ENCODE data around the gene FDX2.

FDX2 gene

DNA sequence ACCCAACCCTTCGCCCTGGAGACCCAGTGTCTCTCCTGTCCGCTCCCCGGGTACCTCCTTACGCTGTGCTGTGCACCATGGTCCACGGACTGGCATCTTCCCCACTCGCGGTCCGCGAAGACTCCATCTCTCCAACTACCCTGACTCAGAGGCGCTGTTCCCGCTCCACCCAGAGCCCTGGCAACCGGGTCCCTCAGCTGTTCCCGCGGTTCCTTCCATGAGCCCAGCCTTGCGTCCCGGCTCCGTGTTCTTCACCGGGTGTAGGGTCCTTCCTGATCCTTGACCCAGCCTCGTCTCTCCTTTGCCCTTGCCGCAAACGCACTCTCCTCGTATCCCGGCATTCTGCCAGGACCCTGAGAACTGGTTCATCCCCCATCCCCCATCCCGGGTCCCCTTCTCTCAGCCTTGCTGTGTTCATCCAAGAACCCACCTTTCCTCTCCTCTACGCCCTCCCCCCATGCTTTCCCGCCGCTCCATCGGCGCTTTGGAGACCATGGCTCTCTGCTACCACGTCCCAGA, 25.4 kb downstream of the FDX2 start:
- peaks cover 80% of the 10 kb centered on the region for H3K4me1 ChIP-seq (ENCODE audit: control insufficient read depth, low read length)

DNA sequence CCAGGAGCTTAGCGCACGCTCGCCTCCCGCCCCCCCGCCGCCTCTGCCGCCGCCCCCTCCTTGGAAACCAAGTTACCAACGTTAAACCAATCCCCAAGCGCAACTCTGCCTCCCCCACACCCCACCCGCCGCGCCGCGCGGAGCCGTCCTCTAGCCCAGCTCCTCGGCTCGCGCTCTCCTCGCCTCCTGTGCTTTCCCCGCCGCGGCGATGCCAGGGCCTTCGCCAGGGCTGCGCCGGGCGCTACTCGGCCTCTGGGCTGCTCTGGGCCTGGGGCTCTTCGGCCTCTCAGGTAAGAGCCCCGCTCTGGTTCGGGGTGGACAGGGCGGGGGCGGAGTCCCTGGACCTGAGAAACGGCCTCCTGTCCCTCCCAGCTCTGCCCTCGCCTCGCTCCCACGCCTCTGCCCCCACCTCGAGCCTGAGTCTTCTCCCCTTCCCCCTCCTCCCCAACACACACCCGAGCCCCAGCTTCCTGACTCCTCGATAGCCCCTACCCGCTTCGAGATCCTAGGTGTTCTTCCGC, 25.9 kb downstream of the FDX2 start, which contains the start of gene ICAM5:
Gene ICAM5 (plus strand): TSS at position 117 of the 521 bp plus-strand sequence. CDS start 92 bp downstream, at position 209.
- H3K27me3 ChIP-seq (ENCODE audit: control insufficient read depth, low read length): peaks cover 27% of the 10 kb centered on the region
- H3K4me2 ChIP-seq (ENCODE audit: low read length): peak within 1 kb of the TSS; percentile 95
- H3K79me2 ChIP-seq (ENCODE audit: control insufficient read depth, low read length): no peaks in the 10 kb centered on the region
- H3K9me3 ChIP-seq (ENCODE audit: control insufficient read depth, insufficient read depth, low read length): no peaks in the 10 kb centered on the region
- no peak for TF ChIP-seq CTCF (IDR thresholded peaks at IDR 0.05; ENCODE audit: low read depth, low read length, poor library complexity, severe bottlenecking)
- TF ChIP-seq EZH2phosphoT487 (IDR thresholded peaks at IDR 0.05; ENCODE audit: borderline replicate concordance, low read length): no peak
- peak within 1 kb of the TSS; percentile 81 for H3K4me3 ChIP-seq (ENCODE audit: low read length)
- no peaks in the 10 kb centered on the region for H3K9me2 ChIP-seq (replicated peaks; ENCODE audit: control insufficient read depth, low read length)
- H3K27ac ChIP-seq (ENCODE audit: low read depth, low read length): peak within 1 kb of the TSS; percentile 66
- H3F3A ChIP-seq (ENCODE audit: control insufficient read depth, insufficient read depth): peaks cover 15% of the 10 kb centered on the region
- H4K20me1 ChIP-seq (ENCODE audit: control insufficient read depth, insufficient read depth, low read depth, low read length): no peaks in the 10 kb centered on the region
- peaks cover 14% of the 10 kb centered on the region for H3K36me3 ChIP-seq (ENCODE audit: control insufficient read depth, low read length)
- H3K4me1 ChIP-seq (ENCODE audit: control insufficient read depth, low read length): peaks cover 80% of the 10 kb centered on the region

More for the DNA sequence above, 25.4 kb downstream of the FDX2 start:
- Histone ChIP-seq H3K9me3 (ENCODE audit: control insufficient read depth, insufficient read depth, low read length) (no peaks in the 10 kb centered on the region), H3K4me3 (ENCODE audit: low read length) (peak overlapping the region; percentile 81), H3F3A (ENCODE audit: control insufficient read depth, insufficient read depth) (peaks cover 15% of the 10 kb centered on the region), H3K36me3 (ENCODE audit: control insufficient read depth, low read length) (peaks cover 9% of the 10 kb centered on the region), H3K9me2 (replicated peaks; ENCODE audit: control insufficient read depth, low read length) (no peaks in the 10 kb centered on the region), H3K79me2 (ENCODE audit: control insufficient read depth, low read length) (no peaks in the 10 kb centered on the region), H3K27me3 (ENCODE audit: control insufficient read depth, low read length) (peaks cover 27% of the 10 kb centered on the region), H4K20me1 (ENCODE audit: control insufficient read depth, insufficient read depth, low read depth, low read length) (no peaks in the 10 kb centered on the region), H3K4me2 (ENCODE audit: low read length) (peak overlapping the region; percentile 95), H3K27ac (ENCODE audit: low read depth, low read length) (no peak overlapping the region)
- TF ChIP-seq EZH2phosphoT487 (IDR thresholded peaks at IDR 0.05; ENCODE audit: borderline replicate concordance, low read length) (no peak; the same call in 1 of the 2 replicates), CTCF (IDR thresholded peaks at IDR 0.05; ENCODE audit: low read depth, low read length, poor library complexity, severe bottlenecking) (no peak)

DNA sequence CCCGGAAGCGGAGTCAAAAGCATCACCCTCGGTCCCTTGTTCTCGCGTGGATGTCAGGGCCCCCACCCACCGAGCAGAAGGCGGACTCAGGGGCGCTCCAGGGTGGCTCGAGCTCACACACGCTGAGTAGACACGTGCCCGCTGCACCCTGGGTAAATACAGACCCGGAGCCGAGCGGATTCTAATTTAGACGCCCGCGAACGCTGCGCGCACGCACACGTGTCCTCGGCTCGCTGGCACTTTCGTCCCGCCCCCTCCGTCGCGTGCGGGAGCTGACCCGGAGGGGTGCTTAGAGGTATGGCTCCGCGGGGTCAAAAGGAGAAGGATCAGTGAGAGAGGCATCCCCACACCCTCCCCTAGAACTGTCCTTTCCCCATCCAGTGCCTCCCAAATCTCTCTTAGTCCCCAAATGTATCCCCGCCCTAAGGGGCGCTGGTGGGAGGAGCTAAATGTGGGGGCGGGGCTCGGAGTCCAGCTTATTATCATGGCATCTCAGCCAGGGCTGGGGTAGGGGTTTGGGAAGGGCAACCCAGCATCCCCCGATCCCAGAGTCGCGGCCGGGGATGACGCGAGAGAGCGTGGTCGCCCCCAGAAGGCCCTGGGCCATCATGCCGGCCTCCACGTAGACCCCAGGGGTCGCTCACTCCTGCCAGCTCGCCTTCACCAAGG, 26.5 kb downstream of the FDX2 start:
- Histone ChIP-seq H3K4me2 (ENCODE audit: low read length) (peak overlapping the region; percentile 95), H3K9me2 (replicated peaks; ENCODE audit: control insufficient read depth, low read length) (no peaks in the 10 kb centered on the region), H3F3A (ENCODE audit: control insufficient read depth, insufficient read depth) (peaks cover 15% of the 10 kb centered on the region), H4K20me1 (ENCODE audit: control insufficient read depth, insufficient read depth, low read depth, low read length) (no peaks in the 10 kb centered on the region), H3K27me3 (ENCODE audit: control insufficient read depth, low read length) (peaks cover 27% of the 10 kb centered on the region), H3K79me2 (ENCODE audit: control insufficient read depth, low read length) (no peaks in the 10 kb centered on the region), H3K4me3 (ENCODE audit: low read length) (peak overlapping the region; percentile 81), H3K27ac (ENCODE audit: low read depth, low read length) (peak overlapping the region; percentile 66), H3K36me3 (ENCODE audit: control insufficient read depth, low read length) (peaks cover 20% of the 10 kb centered on the region), H3K9me3 (ENCODE audit: control insufficient read depth, insufficient read depth, low read length) (no peaks in the 10 kb centered on the region), H3K4me1 (ENCODE audit: control insufficient read depth, low read length) (peaks cover 82% of the 10 kb centered on the region)
- TF ChIP-seq CTCF (IDR thresholded peaks at IDR 0.05; ENCODE audit: low read depth, low read length, poor library complexity, severe bottlenecking): no peak
- TF ChIP-seq EZH2phosphoT487 (IDR thresholded peaks at IDR 0.05; ENCODE audit: borderline replicate concordance, low read length): no peak
